ENCODE results near the gene ENDOD1. TPM values are rescaled to one million over a fixed set of nuclear protein-coding genes. Genes with fewer than 3 reads are reported as not detected.

The ENDOD1 gene
- total RNA-seq, 3 donors from 2014 or later = 48.2 to 97.5 (median 70.9) TPM

- Histone ChIP-seq H3K4me1 (ENCODE audit: low read depth) (peaks cover 11% of the 10 kb centered on the region), H3K9me3 (no peaks in the 10 kb centered on the region), H3K4me3 (no peak overlapping the region), H3K36me3 (ENCODE audit: low read depth) (no peaks in the 10 kb centered on the region)
- no peak for TF ChIP-seq CTCF (IDR thresholded peaks at IDR 0.05)
- no peak for DNase-seq
- ATAC-seq = no peak
- intact Hi-C loops (cut with DNase I, micrococcal nuclease) = no loop called here
Measured at GRCh38 chr11:95100191-95100648, 10.6 kb downstream of the ENDOD1 start.

GRCh38 chr11:95100856-95101507 lies 11.3 kb downstream of the ENDOD1 start:
- ATAC-seq (no peak), DNase-seq (no peak)
- H3K9me3 ChIP-seq = no peaks in the 10 kb centered on the region
- H3K4me3 ChIP-seq = no peak overlapping the region
- H3K4me1 ChIP-seq (ENCODE audit: low read depth) = peaks cover 11% of the 10 kb centered on the region
- no peaks in the 10 kb centered on the region for H3K36me3 ChIP-seq (ENCODE audit: low read depth)
- intact Hi-C loops (cut with DNase I, micrococcal nuclease) = no loop called here
- TF ChIP-seq CTCF (IDR thresholded peaks at IDR 0.05) = no peak

GRCh38 chr11:95101935-95102334 lies 12.3 kb downstream of the ENDOD1 start:
- DNase-seq = no peak
- intact Hi-C loops (cut with DNase I, micrococcal nuclease) = no loop called here
- H3K9me3 ChIP-seq = no peaks in the 10 kb centered on the region
- no peak overlapping the region for H3K4me3 ChIP-seq
- no peak for ATAC-seq
- no peak for TF ChIP-seq CTCF (IDR thresholded peaks at IDR 0.05)
- peaks cover 11% of the 10 kb centered on the region for H3K4me1 ChIP-seq (ENCODE audit: low read depth)
- no peaks in the 10 kb centered on the region for H3K36me3 ChIP-seq (ENCODE audit: low read depth)

GRCh38 chr11:95102733-95103132 lies 13.1 kb downstream of the ENDOD1 start:
- no peak for TF ChIP-seq CTCF (IDR thresholded peaks at IDR 0.05)
- Histone ChIP-seq H3K4me3 (no peak overlapping the region), H3K4me1 (ENCODE audit: low read depth) (peaks cover 15% of the 10 kb centered on the region), H3K36me3 (ENCODE audit: low read depth) (no peaks in the 10 kb centered on the region), H3K9me3 (no peaks in the 10 kb centered on the region)
- intact Hi-C loops (cut with DNase I, micrococcal nuclease) = no loop called here
- ATAC-seq (no peak), DNase-seq (no peak)

- ATAC-seq = no peak
- Histone ChIP-seq H3K36me3 (ENCODE audit: low read depth) (no peaks in the 10 kb centered on the region), H3K4me3 (no peak overlapping the region), H3K9me3 (no peaks in the 10 kb centered on the region), H3K4me1 (ENCODE audit: low read depth) (peaks cover 9% of the 10 kb centered on the region)
- no peak for DNase-seq
- no peak for TF ChIP-seq CTCF (IDR thresholded peaks at IDR 0.05)
- intact Hi-C loops (cut with DNase I, micrococcal nuclease) = no loop called here
Measured at GRCh38 chr11:95103701-95104100, 14.1 kb downstream of the ENDOD1 start.
